HG03196 (cell line): ENCODE results near the gene DHRS7C.

ENCODE experiments used
- ATAC-seq: cut with Tn5 transposase; IDR thresholded peaks from one replicate; pipeline ENCODE4 v1.9.1; 2021; ENCODE audit not compliant: unreplicated experiment

DHRS7C gene

GRCh38 chr17:9766970-9767369, 24.4 kb downstream of the DHRS7C start:
- no peak for ATAC-seq

- ATAC-seq = no peak
These were observed 26.1 kb downstream of the DHRS7C start for GRCh38 chr17:9765322-9765721.

GRCh38 chr17:9763643-9764042, 27.7 kb downstream of the DHRS7C start:
- ATAC-seq = no peak

- ATAC-seq = no peak
These were observed 31.1 kb downstream of the DHRS7C start for GRCh38 chr17:9760266-9760665.

- no peak for ATAC-seq
These were observed 36.3 kb downstream of the DHRS7C start for GRCh38 chr17:9755083-9755482.

- no peak for ATAC-seq
These were observed 40.9 kb downstream of the DHRS7C start for GRCh38 chr17:9750524-9750923.

GRCh38 chr17:9729735-9730420, 61.5 kb downstream of the DHRS7C start:
- no peak for ATAC-seq

GRCh38 chr17:9729034-9729650, 62.2 kb downstream of the DHRS7C start:
- ATAC-seq = no peak

- ATAC-seq = no peak
These were observed 62.8 kb downstream of the DHRS7C start for GRCh38 chr17:9728564-9728963.

GRCh38 chr17:9728005-9728404, 63.4 kb downstream of the DHRS7C start:
- no peak for ATAC-seq

- no peak for ATAC-seq
These were observed 65.1 kb downstream of the DHRS7C start for GRCh38 chr17:9726291-9726690.

- no peak for ATAC-seq
These were observed 65.8 kb downstream of the DHRS7C start for GRCh38 chr17:9725575-9725974.
